Neural progenitor cell (in vitro differentiated cells): ENCODE results near the gene CBLB.

Source experiments
- EZH2 ChIP-seq: fragments of 200-600 bp; sonication (generic); IDR thresholded peaks from 2 replicates; pipeline ENCODE4 v1.6.1; 2017; ENCODE audit warnings: antibody characterized with exemption, mild to moderate bottlenecking, moderate library complexity
- EZH2phosphoT487 ChIP-seq: fragments of 200-600 bp; sonication (generic); IDR thresholded peaks from 2 replicates; pipeline ENCODE4 v1.6.1; 2017; ENCODE audit warnings: antibody characterized with exemption
- TF ChIP-seq, protein P1 (sequence below): fragments of 200-600 bp; sonication (generic); IDR thresholded peaks from 2 replicates; pipeline ENCODE4 v1.5.1; 2017; ENCODE audit warnings: antibody characterized with exemption, mild to moderate bottlenecking

DNA sequence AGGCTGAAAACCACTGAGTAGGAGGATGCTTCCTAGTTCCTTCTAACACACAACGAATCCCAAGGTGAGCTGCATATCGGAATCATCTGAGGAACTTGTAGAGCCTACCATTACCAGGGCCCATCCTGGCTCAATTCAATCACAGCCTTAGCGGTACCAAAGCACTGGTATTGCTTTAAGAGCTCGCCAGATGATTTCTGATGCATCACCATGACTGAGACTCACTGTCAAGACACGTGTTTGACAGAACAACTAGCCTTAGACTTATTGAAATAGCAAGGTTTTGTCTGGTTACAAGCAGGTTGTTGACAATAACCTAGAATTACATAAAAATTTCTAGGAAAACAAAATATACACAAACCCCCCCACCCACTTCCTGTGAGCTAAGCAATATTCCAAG is 68.5 kb downstream of the CBLB start:
- TF ChIP-seq, protein P1, sequence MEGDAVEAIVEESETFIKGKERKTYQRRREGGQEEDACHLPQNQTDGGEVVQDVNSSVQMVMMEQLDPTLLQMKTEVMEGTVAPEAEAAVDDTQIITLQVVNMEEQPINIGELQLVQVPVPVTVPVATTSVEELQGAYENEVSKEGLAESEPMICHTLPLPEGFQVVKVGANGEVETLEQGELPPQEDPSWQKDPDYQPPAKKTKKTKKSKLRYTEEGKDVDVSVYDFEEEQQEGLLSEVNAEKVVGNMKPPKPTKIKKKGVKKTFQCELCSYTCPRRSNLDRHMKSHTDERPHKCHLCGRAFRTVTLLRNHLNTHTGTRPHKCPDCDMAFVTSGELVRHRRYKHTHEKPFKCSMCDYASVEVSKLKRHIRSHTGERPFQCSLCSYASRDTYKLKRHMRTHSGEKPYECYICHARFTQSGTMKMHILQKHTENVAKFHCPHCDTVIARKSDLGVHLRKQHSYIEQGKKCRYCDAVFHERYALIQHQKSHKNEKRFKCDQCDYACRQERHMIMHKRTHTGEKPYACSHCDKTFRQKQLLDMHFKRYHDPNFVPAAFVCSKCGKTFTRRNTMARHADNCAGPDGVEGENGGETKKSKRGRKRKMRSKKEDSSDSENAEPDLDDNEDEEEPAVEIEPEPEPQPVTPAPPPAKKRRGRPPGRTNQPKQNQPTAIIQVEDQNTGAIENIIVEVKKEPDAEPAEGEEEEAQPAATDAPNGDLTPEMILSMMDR: no peak
- no peak for TF ChIP-seq EZH2
- TF ChIP-seq EZH2phosphoT487: no peak
